Left ventricle myocardium superior (tissue), 1 donor: Measurements from ENCODE around the gene STOML1. TPM values are rescaled to one million over a fixed set of nuclear protein-coding genes. Genes with fewer than 3 reads are reported as not detected.
"Not testable (repeated sequence)": the region's sequence is repeated elsewhere in the genome, so short reads cannot be mapped to it uniquely, and the experiment has no call there.

ENCODE experiments used
- ATAC-seq: fragments of 200-7000 bp; cut with Tn5 transposase; one replicate; pipeline ENCODE4 v1.9.1; 2020; ENCODE audit warnings: mild to moderate bottlenecking, moderate library complexity
- DNase-seq: peaks from one replicate; pipeline ENCODE4 v3.0.0-alpha.2; 2020
- intact Hi-C: fragments of 100-400 bp; cut with micrococcal nuclease; formaldehyde crosslinking; loops from one replicate; pipeline ENCODE4 v1.11.0; 2022
- total RNA-seq: library from RNA; stranded (reverse); fragmentation: NEBNext Ultra II Directional; extraction: Animal tissue kit (Norgen Biotek cat#: 25700); gene quantifications from one replicate; pipeline ENCODE4 v1.2.1, GENCODE V29; 2021
- donor health status: DM: no; HTN: yes; CAD: no; lungs with severe emphysema.

STOML1 gene
- total RNA-seq, 1 donor from 2014 or later = 26.9 TPM

DNA sequence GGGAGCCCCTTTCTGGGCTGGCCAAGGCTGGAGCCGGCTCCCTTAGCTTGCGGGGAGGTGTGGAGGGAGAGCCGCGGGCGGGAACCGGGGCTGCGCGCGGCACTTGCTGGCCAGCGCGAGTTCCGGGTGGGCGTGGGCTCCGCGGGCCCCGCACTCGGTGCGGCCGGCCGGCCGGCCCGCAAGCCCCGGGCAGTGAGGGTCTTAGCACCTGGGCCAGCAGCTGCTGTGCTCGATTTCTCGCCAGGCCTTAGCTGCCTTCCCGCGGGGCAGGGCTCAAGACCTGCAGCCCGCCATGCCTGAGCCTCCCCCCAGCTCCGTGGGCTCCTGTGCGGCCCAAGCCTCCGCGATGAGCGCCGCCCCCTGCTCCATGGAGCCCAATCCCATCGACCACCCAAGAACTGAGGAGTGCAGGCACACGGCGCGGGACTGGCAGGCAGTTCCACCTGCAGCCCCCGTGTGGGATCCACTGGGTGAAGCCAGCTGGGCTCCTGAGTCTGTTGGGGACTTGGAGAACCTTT lies 18.4 kb downstream of the STOML1 start:
- intact Hi-C loops = loop anchor here (10.0 kb wide), 1 partner anchor 51 kb away; no protein-coding TSS in a partner anchor
- not testable (repeated sequence) for ATAC-seq, DNase-seq

DNA sequence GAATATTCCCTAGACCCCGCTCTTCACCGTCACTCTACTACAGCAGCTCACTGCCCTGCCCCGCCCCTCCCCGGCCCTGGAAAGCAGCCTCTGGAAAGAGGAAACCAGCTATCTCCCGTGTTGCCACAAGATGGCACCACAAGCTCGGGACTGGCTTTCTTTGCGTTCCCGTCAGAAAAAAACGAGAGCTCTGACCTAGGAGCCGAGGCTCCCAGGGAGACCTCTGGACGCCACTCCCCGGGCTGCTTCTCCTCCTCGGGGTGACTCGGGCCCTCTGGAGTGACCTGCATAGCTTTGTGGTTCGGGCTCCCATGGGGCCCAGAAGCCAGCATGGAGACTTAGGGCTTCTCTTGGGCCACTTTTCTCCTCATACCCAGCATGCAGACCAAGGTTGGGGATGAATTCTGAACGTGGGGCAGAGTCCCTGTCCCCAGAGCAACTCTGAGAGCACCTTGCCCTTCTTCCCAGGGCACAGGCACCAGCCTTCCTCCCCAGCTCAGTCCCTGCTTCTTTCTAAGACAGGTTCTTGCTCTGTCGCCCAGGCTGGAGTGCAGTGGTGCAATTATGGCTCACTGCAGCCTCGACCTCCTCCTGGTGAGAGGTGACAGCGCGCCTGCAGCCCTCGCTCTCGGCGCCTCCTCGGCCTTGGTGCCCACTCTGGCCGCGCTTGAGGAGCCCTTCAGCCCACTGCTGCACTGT lies 19.0 kb downstream of the STOML1 start:
- DNase-seq = peak; percentile 88
- intact Hi-C loops = loop anchor here (10.0 kb wide), 1 partner anchor 52 kb away; no protein-coding TSS in a partner anchor
- ATAC-seq = peak; percentile 95

DNA sequence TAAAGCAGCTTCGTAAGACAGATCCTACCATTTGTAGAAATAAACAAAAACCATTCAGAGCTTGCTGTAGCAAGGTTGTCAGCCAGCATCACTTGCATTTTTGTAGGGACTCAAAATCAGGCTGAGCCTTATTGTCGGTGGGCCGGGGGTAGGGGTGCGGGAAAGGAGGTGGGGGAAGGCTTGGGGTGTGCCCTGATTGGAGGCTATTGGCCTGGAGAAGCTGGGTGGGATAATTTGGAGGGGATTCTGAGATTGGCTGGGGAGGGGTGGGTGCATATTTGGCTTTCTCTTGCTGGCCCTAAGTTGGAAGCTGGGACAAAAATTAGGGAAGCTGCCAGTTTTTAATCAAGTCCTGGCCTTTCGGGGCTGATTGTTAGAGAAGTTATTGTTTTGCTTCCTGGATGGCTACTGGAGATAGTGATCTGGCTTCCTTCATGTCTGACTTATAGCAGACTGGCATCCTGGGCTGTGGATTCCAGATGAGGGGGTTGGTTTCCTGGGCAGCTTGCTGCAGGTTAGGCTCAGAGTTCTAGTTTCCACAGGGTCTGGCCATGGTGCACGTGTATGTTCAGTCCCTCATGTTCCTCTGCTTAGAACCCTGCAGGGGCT lies 22.8 kb downstream of the STOML1 start:
- intact Hi-C loops = no loop called here
- DNase-seq = no peak
- no peak for ATAC-seq

DNA sequence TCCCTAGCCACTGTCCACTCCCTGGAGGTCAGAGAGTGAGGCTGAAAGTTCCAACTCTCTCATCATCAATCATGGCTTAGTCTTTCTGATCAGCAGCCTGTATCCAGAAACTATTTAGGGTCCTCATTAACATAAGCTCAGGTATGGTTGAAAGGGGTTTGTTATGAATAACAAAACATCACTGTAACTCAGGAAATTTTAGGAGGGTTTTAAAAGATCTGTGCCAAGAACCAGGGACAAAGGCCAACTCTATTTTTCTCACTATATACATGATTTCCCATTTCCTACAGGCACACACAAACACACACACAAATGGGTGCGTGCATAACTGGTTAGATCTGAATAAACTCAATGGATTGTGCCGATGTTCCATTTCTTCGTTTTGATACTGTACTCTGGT lies 23.6 kb downstream of the STOML1 start:
- DNase-seq (no peak), ATAC-seq (no peak)
- intact Hi-C loops = no loop called here

DNA sequence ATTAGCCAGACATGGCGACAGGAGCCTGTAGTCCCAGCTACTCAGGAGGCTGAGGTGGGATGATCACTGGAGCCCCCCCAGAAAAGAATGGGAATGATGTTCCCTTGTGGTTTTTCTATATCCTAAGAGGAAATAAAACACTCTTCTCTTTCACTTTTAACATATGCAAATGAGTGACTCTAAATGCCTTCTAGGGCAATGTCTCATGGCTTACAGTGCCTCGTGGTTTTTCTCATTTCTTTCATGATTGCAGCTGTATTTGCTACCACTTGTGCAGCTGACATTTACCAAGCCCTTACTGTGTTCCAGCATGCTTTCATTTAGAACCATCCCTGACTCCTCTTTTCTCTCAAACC lies 26.4 kb downstream of the STOML1 start:
- ATAC-seq = no peak
- no peak for DNase-seq
- intact Hi-C loops = no loop called here

DNA sequence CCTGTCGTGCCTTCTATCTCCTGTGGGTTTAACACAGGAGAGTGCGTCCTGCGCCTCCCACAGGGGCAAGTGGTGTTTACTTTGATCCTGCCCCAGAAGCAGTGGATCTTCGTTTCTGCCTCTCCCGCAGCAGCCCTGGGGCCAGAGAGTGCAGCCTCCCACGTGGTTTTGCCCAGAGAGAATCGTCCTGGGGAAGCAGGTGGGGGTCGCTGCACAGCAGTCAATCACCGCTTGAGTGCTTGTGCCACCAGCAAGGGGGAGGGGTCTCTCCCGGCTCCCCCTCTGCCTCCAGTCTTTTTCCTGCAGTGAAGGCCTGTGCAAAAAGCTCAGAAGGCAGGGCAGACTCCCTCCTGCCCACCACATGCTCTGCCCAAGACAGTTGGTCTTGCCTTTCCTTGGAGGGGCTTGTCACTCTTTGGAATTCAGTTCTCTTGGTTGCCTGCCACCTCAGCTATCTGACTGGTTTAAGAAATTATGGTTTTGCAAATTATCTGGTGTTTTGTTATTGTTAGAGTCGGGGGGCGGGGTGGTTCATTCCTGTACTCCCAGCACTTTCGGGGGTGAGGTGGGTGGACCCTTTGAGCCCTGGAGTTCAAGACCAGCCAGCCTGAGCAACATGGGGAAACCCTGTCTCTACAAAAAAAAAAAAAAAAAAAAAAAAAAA lies 26.9 kb downstream of the STOML1 start:
- intact Hi-C loops = no loop called here
- DNase-seq (no peak), ATAC-seq (no peak)

DNA sequence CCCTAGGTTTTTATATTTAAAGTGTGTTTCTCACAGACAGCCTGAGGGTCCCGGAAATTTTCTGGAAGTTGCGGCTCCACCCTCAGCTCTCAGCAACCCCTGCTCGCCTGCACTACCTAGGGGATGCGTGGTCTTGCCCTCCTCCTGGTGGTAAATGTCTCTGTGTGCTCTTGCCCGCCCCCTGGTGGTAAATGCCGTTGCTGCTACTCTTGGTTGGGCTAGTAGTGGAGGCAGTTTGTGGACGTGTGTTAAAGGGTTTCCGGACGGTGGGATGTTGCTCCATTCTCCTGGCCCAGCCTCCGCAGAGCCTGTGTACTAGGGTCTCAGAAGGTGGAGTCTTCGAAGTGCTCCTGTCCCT lies 27.4 kb downstream of the STOML1 start:
- peak; percentile 96 for ATAC-seq
- intact Hi-C loops = no loop called here

DNA sequence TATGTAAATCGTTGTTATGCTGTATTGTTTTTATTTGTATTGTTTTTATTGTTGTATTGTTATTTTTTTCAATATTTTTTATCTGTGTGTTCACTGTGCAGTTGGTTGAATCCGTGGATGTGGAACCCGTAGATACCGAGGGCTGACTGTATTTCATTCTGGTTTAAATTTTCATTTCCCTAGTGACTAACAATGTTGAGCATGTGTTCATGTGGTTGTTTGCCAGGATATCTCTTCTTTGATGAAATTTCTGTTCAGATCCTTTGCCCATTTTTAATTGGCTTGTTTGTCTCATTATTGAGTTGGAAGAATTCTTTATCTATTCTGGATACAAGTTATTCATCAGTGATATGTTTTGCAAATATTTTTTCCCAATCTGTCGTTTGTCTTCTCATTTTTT lies 29.7 kb downstream of the STOML1 start:
- intact Hi-C loops = no loop called here
- DNase-seq (no peak), ATAC-seq (no peak)

More for the DNA sequence above, 27.4 kb downstream of the STOML1 start:
- DNase-seq = peak; percentile 91

DNA sequence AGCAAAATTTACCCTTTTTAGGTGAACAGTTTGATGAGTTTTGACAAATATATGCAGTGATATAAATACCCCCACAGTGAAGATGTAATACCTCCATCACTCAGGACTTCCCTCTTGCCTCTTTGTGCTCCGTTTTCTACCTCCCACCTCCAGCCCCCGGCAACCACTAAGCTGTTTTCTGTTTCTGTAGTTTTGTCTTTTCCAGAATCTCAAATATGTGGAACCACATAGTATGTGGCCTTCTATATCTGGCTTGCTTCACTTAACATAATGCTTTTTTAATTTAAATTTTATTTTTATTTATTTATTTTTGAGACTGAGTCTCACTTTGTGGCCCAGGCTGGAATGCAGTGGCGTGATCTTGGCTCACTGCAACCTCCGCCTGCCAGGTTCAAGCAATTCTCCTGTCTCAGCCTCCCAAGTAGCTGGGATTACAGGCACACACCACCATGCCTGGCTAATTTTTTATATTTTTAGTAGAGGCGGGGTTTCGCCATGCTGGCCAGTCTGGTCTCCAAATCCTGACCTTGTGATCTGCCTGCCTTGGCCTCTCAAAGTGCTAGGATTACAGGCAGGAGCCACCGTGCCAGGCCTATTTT lies 31.5 kb downstream of the STOML1 start:
- intact Hi-C loops, ATAC-seq, DNase-seq: not testable (repeated sequence)

DNA sequence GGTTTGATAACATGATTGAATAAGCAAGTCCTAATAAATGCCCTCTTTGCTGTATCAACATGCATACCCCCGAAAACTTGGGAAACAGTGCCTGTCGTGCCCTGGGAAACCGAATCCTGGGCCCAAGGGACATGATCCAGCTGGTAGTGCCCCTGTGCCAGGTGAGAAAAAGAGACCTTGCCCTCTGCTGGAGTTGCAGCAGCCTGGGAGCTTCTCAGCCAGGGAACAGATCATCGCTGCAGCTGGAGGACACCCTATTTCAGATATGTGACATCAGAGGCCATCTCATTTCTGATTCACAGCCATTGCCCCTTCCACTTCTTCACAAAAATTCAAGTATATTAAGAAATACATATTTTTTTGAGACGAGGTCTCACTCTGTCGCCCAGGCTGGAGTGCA lies 32.3 kb downstream of the STOML1 start:
- ATAC-seq (no peak), DNase-seq (no peak)
- intact Hi-C loops = no loop called here

DNA sequence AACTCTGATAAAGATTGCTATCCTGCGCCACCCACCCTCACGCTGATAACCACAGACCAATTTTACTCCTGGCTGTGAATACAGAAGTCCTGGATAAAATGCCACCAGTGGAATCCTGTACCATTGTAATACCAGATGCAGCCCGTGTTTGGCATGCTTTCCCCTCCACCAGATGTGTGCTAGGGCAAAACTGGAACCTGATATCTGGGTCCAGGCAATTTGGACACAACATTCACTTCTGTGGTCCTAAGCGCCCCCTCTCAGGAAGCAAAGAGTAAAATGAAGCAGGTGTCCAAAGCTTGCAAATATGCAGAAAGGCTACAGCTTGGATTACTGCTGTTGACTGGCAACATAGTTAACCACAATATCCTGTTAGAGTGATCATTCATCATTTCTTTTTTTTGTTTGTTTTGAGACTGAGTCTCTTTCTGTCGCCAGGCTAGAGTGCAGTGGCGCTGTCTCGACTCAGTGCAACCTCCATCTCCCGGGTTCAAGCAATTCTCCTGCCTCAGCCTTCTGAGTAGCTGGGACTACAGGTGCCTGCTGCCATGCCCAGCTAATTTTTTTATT lies 33.0 kb downstream of the STOML1 start:
- ATAC-seq = no peak
- no peak for DNase-seq
- intact Hi-C loops = no loop called here

DNA sequence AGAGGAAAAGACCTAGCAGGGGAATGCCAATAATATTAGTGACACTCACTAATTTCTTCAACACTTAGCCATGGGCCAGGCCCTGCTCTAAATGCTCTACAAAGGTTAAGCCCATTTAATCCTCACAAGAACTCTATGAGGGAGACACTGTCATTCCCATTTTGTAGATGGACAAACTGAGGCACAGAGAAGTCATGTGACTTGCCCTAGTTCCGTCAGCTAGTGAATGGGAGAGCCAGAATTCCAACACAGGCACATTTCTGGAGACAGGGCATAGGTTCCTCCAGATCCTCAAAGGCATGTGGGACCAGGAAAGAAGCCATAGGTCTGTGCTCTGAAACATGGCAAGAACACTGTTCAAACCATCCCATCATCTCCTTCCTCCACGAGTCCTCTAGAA lies 34.3 kb downstream of the STOML1 start:
- no peak for DNase-seq
- intact Hi-C loops = no loop called here

DNA sequence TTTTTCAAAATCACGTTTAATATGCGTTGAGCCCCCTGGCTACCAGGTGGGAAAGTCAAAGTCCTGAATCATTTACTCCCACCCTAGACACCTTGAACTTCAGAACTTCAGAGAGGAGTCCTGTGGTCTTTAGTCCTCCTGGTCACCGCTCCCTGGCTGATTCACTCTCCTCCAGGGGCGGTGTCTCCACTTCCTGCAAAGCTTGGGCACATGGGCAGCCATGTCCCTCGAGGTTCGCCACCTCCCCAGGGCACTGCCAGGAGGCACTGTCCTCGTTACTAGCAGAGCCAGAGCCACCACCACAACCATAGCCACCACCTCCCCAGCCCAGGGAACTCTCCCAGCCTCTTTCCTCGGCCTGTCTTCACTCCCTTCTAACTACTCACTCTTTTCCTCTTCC lies 34.8 kb downstream of the STOML1 start:
- intact Hi-C loops = no loop called here
- no peak for DNase-seq
- no peak for ATAC-seq

More for the DNA sequence above, 34.3 kb downstream of the STOML1 start:
- ATAC-seq = no peak

DNA sequence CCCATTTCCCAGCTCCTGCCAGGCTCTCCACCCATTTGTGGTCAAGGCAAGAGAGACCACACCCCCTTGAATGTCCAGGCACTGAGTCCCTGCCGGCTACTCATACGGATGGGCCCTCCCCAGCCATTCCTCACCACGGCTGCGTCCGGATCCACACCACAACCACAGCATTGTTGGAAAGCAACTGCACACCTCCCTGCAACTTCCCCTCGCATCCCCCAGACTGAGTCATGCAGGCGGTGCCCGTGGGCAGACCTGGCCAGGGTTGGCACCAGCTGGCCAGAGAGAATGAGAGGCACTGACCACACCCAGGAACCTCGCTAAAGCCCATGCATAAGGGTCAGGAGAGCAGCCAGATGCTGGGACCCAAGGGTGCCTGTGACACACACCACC lies 35.4 kb downstream of the STOML1 start:
- ATAC-seq = peak; percentile 7
- intact Hi-C loops = no loop called here

DNA sequence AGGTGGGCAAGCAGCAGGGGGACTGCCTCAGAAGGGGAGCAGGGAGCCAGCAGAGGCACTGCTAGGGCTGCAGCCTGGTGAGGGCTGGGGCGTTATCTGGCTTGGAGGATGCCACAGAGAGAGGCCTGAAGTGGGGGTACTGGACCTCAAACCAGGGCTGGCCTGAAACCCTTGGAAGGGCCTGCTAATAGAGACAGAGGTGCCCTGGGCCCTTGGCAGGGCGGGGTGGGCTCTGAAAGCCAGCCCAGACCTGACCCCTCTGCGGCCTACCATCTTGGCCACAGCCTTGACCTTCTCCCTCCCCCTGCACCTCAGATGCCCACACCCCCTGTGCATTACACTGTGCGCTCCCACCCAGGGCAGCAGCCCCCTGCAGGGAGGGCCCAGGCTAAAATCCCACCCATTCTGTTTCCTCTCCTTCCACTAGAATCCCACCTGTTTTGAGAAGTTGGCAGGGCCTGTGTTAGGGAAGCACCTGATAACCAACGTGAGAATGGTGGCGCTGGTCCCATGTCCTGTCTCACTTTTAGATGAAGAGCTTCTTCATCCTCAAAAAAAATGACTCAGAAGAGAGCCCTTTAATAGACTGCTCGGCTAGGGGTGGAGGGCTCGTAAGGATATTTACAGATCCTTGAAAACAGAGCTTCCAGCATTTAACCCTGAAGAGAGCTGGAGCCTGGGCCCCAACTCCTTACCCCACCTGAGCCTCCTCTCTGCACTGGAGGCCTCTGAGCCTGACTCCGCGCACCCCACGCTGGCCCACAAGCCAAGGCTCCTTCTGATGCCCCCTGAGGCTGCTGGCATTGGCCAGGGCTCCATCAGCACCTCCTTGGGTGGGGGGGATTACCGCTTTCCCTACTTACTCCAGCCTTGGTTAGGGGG lies 36.0 kb downstream of the STOML1 start:
- ATAC-seq (no peak), DNase-seq (no peak)
- intact Hi-C loops = no loop called here

More for the DNA sequence above, 35.4 kb downstream of the STOML1 start:
- no peak for DNase-seq

DNA sequence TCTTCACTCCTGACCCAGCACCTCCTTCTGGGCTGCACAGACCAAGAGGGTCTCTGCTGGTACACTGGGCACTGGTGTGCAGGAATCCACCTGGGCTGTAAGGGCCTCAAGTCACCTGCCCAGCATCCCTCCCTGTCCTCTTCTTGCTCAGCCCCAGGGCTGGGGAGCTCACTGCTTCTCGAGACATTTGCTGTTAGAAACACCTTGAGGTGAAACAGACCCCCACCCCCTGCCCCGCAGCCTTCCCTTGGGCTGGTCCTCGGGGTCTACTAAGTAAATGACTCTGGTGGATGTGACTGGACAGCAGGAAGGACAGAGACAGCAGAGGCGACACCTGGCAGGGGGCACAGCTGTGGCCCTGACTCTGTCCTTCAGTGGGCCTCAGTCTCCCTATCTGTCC lies 36.8 kb downstream of the STOML1 start:
- ATAC-seq (no peak), DNase-seq (no peak)
- intact Hi-C loops = no loop called here

DNA sequence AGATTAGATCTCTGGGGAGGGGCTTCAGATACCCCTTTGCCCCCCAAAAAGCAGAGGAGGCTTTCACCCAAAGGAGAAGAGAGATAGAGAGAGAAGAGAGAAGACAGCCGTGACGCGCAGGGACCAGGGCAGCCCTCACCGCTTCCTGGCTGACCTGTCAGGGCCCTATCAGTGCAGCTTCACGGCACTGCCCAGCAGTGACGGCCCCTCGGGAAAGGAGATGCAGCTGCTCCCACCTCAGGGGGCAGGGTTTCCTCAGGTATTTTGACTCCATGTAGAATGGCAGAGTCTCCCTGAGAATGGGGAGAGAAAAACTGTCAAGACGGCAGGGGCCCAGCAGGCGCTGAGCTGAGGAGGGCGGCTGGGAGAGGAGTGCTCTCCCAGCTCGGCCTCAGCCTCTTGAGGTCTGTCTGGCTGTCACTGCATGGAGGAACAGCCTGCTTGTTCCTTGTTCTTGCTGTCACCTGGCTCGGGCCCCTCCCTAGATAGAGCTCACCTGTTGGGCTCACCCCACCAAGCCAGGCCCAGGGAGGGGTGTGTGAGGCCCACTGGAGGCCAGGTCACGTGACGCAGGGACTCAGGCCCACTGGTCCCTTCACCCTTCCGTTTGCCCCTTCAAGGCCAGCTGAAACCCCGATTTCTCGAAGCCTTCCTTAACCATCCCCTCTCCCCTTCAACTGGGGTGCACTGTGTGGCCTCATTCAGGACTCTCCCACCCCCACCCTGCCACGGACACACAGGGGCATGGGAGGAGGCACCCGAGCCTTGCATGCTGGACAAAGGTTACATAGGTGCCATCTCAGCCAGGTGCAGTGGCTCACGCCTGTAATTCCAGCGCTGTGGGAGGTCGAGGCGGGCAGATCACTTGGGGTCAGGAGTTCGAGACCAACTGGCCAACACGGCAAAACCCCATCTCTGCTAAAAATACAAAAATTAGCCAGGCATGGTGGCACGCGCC lies 37.6 kb downstream of the STOML1 start:
- DNase-seq (no peak), ATAC-seq (no peak)
- intact Hi-C loops = no loop called here
